Testis (tissue), 3 donors: ENCODE data around the gene TMEM181. TPM values are rescaled to one million over a fixed set of nuclear protein-coding genes. Genes with fewer than 3 reads are reported as not detected.

Experiments used
- DNase-seq: peaks from one replicate; pipeline ENCODE4 v3.0.0-alpha.2; 2019
- H3K27ac ChIP-seq, 2 donors: fragments of 200-600 bp; sonication (generic); one replicate each; pipeline ENCODE4 v1.5.1; 2019
- H3K27me3 ChIP-seq: fragments of 200-600 bp; sonication (generic); one replicate; pipeline ENCODE4 v1.5.1; 2019
- H3K36me3 ChIP-seq: fragments of 200-600 bp; sonication (generic); one replicate; pipeline ENCODE4 v1.5.1; 2017; ENCODE audit warnings: low read depth; ENCODE audit errors: missing control alignments
- H3K4me1 ChIP-seq: fragments of 200-600 bp; sonication (generic); one replicate; pipeline ENCODE4 v1.5.1; 2019
- H3K4me3 ChIP-seq, 2 donors: fragments of 200-600 bp; sonication (generic); one replicate each; pipeline ENCODE4 v1.5.1; 2017 to 2019
- H3K9me3 ChIP-seq: fragments of 200-600 bp; sonication (generic); one replicate; pipeline ENCODE4 v1.5.1; 2017
- POLR2A ChIP-seq: fragments of 450-650 bp; IDR thresholded peaks from one replicate; pipeline ENCODE4 v1.6.1; 2017; ENCODE audit warnings: antibody characterized with exemption, mild to moderate bottlenecking, moderate library complexity
- WGBS, 2 donors: methylation state at CpG; one replicate each; pipeline ENCODE4 v1.1.5; 2018; 5-methylcytosine and 5-hydroxymethylcytosine counted together
- intact Hi-C: fragments of 100-400 bp; cut with DNase I; formaldehyde crosslinking; loops from one replicate; pipeline ENCODE4 v1.15.1; 2023; ENCODE audit warnings: low total_unique reads
- polyA plus RNA-seq: library from polyadenylated mRNA; stranded (reverse); fragments of 350-450 nt; fragmentation: Illumina TruSeq; extraction: RNeasy Lipid Tissue Mini Kit (QIAGEN cat#74804); gene quantifications from one replicate; pipeline ENCODE4 v1.2.3, GENCODE V29; 2014; ENCODE audit warnings: low read depth, low replicate concordance; ENCODE audit not compliant: insufficient read depth
- total RNA-seq, 2 donors: library from RNA; depleted of rRNA; stranded (reverse); fragments of >200 nt; gene quantifications; one replicate each; pipeline ENCODE4 v1.2.3, GENCODE V29; 2016
- TF ChIP-seq, protein P1 (sequence below), 3 experiments: fragments of 450-650 bp in 2 of 3; fragments of 200-600 bp in 1 of 3; sonication (generic) in 1 of 3; IDR thresholded peaks; one replicate each; pipeline ENCODE4 v1.5.1; 2016 to 2019; ENCODE audit warnings: antibody characterized with exemption in 3 of 3, mild to moderate bottlenecking in 2 of 3, moderate library complexity in 1 of 3

TMEM181 gene
- total and polyA plus RNA-seq, 3 donors from 2014 or later, result 41.4 to 81.0 (median 74.6) TPM

DNA sequence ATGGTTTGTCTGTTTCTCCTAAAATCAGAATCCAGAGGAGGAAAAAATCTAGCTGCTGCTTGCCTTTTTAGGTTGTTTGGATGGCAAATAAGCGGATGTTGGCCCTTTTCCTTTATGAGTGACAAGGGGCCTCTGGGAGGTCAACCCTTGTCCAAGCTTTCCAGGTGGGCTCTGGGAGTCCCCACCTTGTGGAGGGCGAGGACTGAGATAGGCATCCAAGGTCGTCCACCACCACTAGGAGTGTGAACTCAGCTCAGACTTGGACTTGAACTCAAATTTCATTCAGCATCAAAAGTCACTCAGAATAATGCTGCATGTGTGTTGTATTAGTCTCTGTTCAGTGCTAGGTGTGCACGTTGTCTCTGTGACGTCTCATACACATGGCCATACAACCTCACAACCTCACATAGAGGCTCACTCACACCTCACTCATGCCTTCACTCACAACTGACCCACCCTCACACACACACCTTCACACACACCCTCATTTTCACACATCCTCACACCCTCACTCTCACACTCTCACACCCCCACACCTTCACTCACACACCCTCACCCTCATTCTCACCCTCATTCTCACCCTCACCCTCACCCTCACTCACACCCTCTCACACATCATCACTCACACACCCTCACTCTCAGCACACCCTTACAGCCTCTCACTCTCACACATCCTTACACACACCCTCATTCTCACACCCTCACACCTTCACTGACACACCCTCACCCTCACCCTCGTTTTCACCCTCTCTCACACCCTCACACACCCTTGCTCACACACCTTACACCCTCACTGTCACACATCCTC, 66.7 kb downstream of the TMEM181 start:
- Histone ChIP-seq H3K27ac (peak overlapping the region; percentile 67 to 78), H3K4me3 (no peak overlapping the region), H3K36me3 (no peaks in the 10 kb centered on the region), H3K9me3 (no peaks in the 10 kb centered on the region), H3K4me1 (peaks cover 50% of the 10 kb centered on the region), H3K27me3 (no peaks in the 10 kb centered on the region)
- 59 to 60% methylated on average over 6 of the region's 6 CpGs for WGBS, 2 donors
- intact Hi-C loops, result no loop called here
- no peak for DNase-seq
- TF ChIP-seq, protein P1, sequence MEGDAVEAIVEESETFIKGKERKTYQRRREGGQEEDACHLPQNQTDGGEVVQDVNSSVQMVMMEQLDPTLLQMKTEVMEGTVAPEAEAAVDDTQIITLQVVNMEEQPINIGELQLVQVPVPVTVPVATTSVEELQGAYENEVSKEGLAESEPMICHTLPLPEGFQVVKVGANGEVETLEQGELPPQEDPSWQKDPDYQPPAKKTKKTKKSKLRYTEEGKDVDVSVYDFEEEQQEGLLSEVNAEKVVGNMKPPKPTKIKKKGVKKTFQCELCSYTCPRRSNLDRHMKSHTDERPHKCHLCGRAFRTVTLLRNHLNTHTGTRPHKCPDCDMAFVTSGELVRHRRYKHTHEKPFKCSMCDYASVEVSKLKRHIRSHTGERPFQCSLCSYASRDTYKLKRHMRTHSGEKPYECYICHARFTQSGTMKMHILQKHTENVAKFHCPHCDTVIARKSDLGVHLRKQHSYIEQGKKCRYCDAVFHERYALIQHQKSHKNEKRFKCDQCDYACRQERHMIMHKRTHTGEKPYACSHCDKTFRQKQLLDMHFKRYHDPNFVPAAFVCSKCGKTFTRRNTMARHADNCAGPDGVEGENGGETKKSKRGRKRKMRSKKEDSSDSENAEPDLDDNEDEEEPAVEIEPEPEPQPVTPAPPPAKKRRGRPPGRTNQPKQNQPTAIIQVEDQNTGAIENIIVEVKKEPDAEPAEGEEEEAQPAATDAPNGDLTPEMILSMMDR (IDR thresholded peaks at IDR 0.05), result no peak
- TF ChIP-seq POLR2A, result no peak

DNA sequence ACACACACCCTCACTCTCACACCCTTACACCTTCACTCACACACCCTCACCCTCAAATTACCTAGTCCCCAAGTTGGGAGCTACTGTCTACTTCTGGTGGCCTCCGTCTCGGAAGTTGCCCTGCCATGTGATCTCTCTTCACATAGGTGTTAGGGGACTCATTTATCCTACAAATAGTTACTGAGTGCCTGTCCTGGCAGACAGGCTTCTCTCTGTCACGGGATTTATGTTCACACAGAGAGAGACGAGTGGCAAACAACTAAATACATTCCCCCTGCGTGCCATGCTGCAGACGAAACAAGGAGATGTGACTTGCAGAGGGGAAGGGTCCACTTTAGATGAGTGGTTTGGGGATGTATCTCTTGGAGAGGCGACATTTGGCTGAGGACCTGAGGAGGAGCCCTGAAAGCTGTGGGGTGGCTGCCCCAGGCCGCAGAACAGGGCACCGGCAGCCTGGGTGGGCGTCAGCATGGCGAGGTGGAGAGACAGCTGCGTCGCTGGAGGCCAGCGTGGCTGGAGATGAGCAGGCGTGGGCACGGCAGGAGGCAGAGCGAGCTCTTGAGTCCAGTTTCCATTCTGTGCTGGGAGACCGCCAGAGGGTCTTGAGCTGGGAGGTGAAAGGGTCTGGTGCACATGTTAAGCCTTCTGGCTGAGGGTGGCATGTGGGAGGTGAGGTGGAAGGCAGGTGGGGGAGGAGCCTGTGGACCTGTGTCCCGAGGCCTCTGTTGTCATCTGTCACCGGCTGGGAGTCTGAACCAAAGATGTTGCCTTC, 67.5 kb downstream of the TMEM181 start:
- no peaks in the 10 kb centered on the region for H3K9me3 ChIP-seq
- H3K4me3 ChIP-seq, result no peak overlapping the region
- intact Hi-C loops, result no loop called here
- H3K27ac ChIP-seq, result peak overlapping the region; percentile 67 to 78
- H3K4me1 ChIP-seq, result peaks cover 49% of the 10 kb centered on the region
- WGBS, 2 donors, result 83 to 87% methylated on average over 18 to 20 of the region's 20 CpGs
- TF ChIP-seq, protein P1 (IDR thresholded peaks at IDR 0.05), result no peak
- TF ChIP-seq POLR2A, result no peak
- H3K36me3 ChIP-seq, result no peaks in the 10 kb centered on the region
- H3K27me3 ChIP-seq, result no peaks in the 10 kb centered on the region
- no peak for DNase-seq

DNA sequence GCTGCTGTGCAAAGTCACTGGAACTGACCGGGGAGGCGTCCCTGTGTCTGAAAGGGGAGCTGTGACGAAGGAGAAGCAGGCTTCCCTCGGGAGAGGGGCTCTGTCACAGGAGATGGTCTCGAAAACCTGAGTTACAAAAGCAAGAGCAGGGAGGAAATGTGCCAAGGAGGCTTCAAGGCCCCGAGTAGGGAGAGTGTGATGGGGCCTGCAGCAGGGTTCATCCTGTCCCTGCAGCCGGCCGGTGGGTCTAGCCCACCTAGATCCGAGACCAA, 68.0 kb downstream of the TMEM181 start:
- H3K36me3 ChIP-seq, result no peaks in the 10 kb centered on the region
- H3K9me3 ChIP-seq, result no peaks in the 10 kb centered on the region
- whole genome bisulfite sequencing, 2 donors, result 61 to 80% methylated on average over 9 of the region's 9 CpGs
- intact Hi-C loops, result no loop called here
- H3K4me3 ChIP-seq, result no peak overlapping the region
- H3K27ac ChIP-seq, result no peak overlapping the region
- H3K27me3 ChIP-seq, result no peaks in the 10 kb centered on the region
- no peak for DNase-seq
- peaks cover 46% of the 10 kb centered on the region for H3K4me1 ChIP-seq
- no peak for TF ChIP-seq POLR2A
- TF ChIP-seq, protein P1 (IDR thresholded peaks at IDR 0.05), result no peak

DNA sequence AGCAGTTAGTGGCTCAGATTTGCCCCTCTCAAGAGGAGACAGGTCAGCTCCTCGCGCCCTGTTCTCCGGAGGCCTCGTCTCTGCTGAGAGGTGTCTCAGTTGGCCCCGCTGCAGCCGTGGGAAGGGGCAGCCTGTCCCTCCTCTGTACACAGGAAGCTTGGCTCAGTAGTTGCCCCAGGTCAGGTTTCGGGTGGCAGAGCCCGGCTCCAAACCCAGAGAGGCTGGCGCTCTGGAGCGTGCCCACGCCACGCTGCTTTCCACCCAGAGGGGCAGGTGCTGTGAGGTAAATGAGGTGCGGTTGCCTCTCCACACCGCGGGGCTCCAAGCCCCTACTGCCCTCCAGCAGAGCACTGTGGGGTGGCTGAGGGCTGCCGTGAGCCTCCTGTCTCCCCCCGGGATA, 68.7 kb downstream of the TMEM181 start:
- Histone ChIP-seq H3K4me1 (peaks cover 45% of the 10 kb centered on the region), H3K27me3 (no peaks in the 10 kb centered on the region), H3K4me3 (no peak overlapping the region), H3K36me3 (no peaks in the 10 kb centered on the region), H3K9me3 (no peaks in the 10 kb centered on the region), H3K27ac (no peak overlapping the region)
- DNase-seq, result no peak
- intact Hi-C loops, result no loop called here
- no peak for TF ChIP-seq POLR2A
- TF ChIP-seq, protein P1 (IDR thresholded peaks at IDR 0.05), result no peak
- WGBS, 2 donors, result 90 to 91% methylated on average over 10 to 17 of the region's 17 CpGs
